SK-N-SH treated with all-trans-retinoic acid at 6 μM for 48 hours (cell line): ENCODE measurements around the gene SAMD8.
"Not testable (repeated sequence)": the region's sequence is repeated elsewhere in the genome, so short reads cannot be mapped to it uniquely, and the experiment has no call there.

Experiments used
- ATAC-seq: fragments of 200-7000 bp; cut with Tn5 transposase; 3 replicates; pipeline ENCODE4 v1.9.1; 2020; ENCODE audit warnings: mild to moderate bottlenecking, moderate library complexity
- ARNTL ChIP-seq: fragments of 450-650 bp; formaldehyde crosslinking; IDR thresholded peaks from 2 replicates; pipeline ENCODE4 v1.5.0; 2020; ENCODE audit warnings: low read depth, mild to moderate bottlenecking, moderate library complexity, borderline replicate concordance
- BACH2 ChIP-seq: fragments of 250-450 bp; sonication (Bioruptor Pico); IDR thresholded peaks from 2 replicates; pipeline ENCODE4 v1.9.0; 2021; ENCODE audit warnings: mild to moderate bottlenecking, borderline replicate concordance
- CREB5 ChIP-seq: fragments of 250-450 bp; sonication (Bioruptor Pico); IDR thresholded peaks from 2 replicates; pipeline ENCODE4 v1.5.1; 2020; ENCODE audit warnings: low read depth, mild to moderate bottlenecking, moderate library complexity
- CSDC2 ChIP-seq: fragments of 250-450 bp; sonication (Bioruptor Pico); IDR thresholded peaks from 2 replicates; pipeline ENCODE4 v1.5.0; 2020; ENCODE audit warnings: mild to moderate bottlenecking, moderate library complexity
- ESRRG ChIP-seq: fragments of 250-450 bp; sonication (Bioruptor Pico); IDR thresholded peaks from 2 replicates; pipeline ENCODE4 v1.6.1; 2021; ENCODE audit warnings: mild to moderate bottlenecking
- GLIS3 ChIP-seq: fragments of 250-450 bp; sonication (Bioruptor Pico); IDR thresholded peaks from 2 replicates; pipeline ENCODE4 v1.5.0; 2020; ENCODE audit warnings: mild to moderate bottlenecking, moderate library complexity
- ISL1 ChIP-seq: fragments of 250-450 bp; sonication (Bioruptor Pico); IDR thresholded peaks from 2 replicates; pipeline ENCODE4 v2.1.2; 2022; ENCODE audit warnings: mild to moderate bottlenecking, moderate library complexity
- OSR1 ChIP-seq: fragments of 250-450 bp; sonication (Bioruptor Pico); IDR thresholded peaks from 2 replicates; pipeline ENCODE4 v1.8.0; 2022; ENCODE audit warnings: moderate library complexity, mild to moderate bottlenecking, inconsistent platforms
- PPARA ChIP-seq: fragments of 250-450 bp; sonication (Bioruptor Pico); IDR thresholded peaks from 2 replicates; pipeline ENCODE4 v1.5.0; 2020; ENCODE audit warnings: mild to moderate bottlenecking, borderline replicate concordance
- RARB ChIP-seq: fragments of 250-450 bp; sonication (Bioruptor Pico); IDR thresholded peaks from 2 replicates; pipeline ENCODE4 v1.8.0; 2021; ENCODE audit warnings: mild to moderate bottlenecking, moderate library complexity
- SNAI2 ChIP-seq: fragments of 250-450 bp; sonication (Bioruptor Pico); IDR thresholded peaks from 2 replicates; pipeline ENCODE4 v1.5.0; 2020; ENCODE audit warnings: mild to moderate bottlenecking, moderate library complexity
- TCF4 ChIP-seq: fragments of 250-450 bp; sonication (Bioruptor Pico); IDR thresholded peaks from 2 replicates; pipeline ENCODE4 v1.8.0; 2021; ENCODE audit warnings: mild to moderate bottlenecking, moderate library complexity, borderline replicate concordance
- TOX ChIP-seq: fragments of 250-450 bp; sonication (Bioruptor Pico); IDR thresholded peaks from 2 replicates; pipeline ENCODE4 v1.8.0; 2021; ENCODE audit warnings: mild to moderate bottlenecking, moderate library complexity, borderline replicate concordance
- ZC3H10 ChIP-seq: fragments of 250-450 bp; sonication (Bioruptor Pico); IDR thresholded peaks from 2 replicates; pipeline ENCODE4 v1.5.1; 2021; ENCODE audit warnings: mild to moderate bottlenecking, moderate library complexity
- ZFP3 ChIP-seq: fragments of 250-450 bp; sonication (Bioruptor Pico); IDR thresholded peaks from 2 replicates; pipeline ENCODE4 v1.5.0; 2020; ENCODE audit warnings: mild to moderate bottlenecking, moderate library complexity
- ZFP30 ChIP-seq: fragments of 450-650 bp; formaldehyde crosslinking; IDR thresholded peaks from 2 replicates; pipeline ENCODE4 v1.5.0; 2022; ENCODE audit warnings: mild to moderate bottlenecking, moderate library complexity
- ZNF565 ChIP-seq: fragments of 450-650 bp; formaldehyde crosslinking; conservative IDR thresholded peaks from 2 replicates; pipeline ENCODE4 v1.5.0; 2020; ENCODE audit warnings: low read depth, mild to moderate bottlenecking, moderate library complexity
- ZNF70 ChIP-seq: fragments of 450-650 bp; formaldehyde crosslinking; IDR thresholded peaks from 2 replicates; pipeline ENCODE4 v1.5.0; 2020; ENCODE audit warnings: mild to moderate bottlenecking, moderate library complexity
- ZNF8 ChIP-seq: fragments of 450-650 bp; formaldehyde crosslinking; IDR thresholded peaks from 2 replicates; pipeline ENCODE4 v1.5.0; 2020; ENCODE audit warnings: mild to moderate bottlenecking, moderate library complexity
- TF ChIP-seq, protein P1 (sequence below): fragments of 250-450 bp; sonication (Bioruptor Pico); IDR thresholded peaks from 2 replicates; pipeline ENCODE4 v1.8.0; 2020; ENCODE audit warnings: mild to moderate bottlenecking, moderate library complexity, borderline replicate concordance
- TF ChIP-seq, protein P2 (sequence below): fragments of 250-450 bp; sonication (Bioruptor Pico); IDR thresholded peaks from 2 replicates; pipeline ENCODE4 v1.5.0; 2020; ENCODE audit warnings: mild to moderate bottlenecking, moderate library complexity
- TF ChIP-seq, protein P3 (sequence below): fragments of 250-450 bp; sonication (Bioruptor Pico); IDR thresholded peaks from 2 replicates; pipeline ENCODE4 v1.5.1; 2021; ENCODE audit warnings: mild to moderate bottlenecking, moderate library complexity

The SAMD8 gene

DNA sequence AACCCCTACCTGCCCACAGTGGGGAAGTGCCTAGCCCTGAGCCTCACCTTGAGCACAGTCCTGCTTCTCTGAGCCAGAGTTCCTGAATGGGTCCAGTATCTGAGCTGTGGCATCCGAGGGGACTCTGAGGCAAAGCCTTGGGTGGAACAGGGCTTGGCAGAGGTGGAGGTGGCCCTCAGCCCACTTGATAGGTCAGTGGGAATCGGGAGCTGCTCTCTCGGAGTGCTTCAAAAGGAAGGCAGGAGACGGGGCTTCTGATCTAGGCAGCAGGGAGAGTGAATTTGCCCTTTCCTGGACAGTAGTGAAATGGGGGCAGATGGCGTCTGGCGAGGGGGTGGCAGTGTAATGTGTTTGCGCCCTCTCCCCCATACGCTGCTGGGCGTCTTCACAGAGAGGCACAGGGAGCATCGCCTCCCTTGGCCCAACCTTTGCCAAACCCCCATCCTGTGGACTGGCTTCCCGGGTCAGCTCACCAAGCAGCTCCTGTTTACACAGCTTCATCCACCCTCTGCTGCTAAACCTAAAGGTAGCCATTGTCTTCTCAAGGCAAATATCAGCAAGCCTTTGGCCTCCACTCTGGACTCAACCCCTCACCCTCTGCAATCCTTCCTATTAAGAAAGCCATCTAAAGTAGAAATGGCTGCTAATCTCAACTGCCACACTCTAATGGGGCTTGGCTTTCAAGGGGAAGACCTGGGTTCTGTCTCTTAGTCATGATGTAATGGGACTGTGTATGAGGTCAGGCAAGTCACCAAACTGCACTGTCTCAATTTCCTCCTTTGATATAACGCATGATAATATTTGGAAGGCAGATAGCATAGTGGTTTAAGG, 78.0 kb downstream of the SAMD8 start:
- no peak for ATAC-seq
- TF ChIP-seq ZFP30 (no peak), ZNF70 (CRISPR knock-in tag) (no peak), GLIS3 (CRISPR knock-in tag) (no peak), CREB5 (no peak), ESRRG (no peak), ZFP3 (CRISPR knock-in tag) (no peak), OSR1 (CRISPR knock-in tag) (no peak), BACH2 (CRISPR knock-in tag) (no peak), ZNF565 (CRISPR knock-in tag) (no peak), ARNTL (no peak), ISL1 (CRISPR knock-in tag) (no peak), PPARA (CRISPR knock-in tag) (no peak), TOX (CRISPR knock-in tag) (no peak), CSDC2 (CRISPR knock-in tag) (no peak)
- TF ChIP-seq, protein P1, sequence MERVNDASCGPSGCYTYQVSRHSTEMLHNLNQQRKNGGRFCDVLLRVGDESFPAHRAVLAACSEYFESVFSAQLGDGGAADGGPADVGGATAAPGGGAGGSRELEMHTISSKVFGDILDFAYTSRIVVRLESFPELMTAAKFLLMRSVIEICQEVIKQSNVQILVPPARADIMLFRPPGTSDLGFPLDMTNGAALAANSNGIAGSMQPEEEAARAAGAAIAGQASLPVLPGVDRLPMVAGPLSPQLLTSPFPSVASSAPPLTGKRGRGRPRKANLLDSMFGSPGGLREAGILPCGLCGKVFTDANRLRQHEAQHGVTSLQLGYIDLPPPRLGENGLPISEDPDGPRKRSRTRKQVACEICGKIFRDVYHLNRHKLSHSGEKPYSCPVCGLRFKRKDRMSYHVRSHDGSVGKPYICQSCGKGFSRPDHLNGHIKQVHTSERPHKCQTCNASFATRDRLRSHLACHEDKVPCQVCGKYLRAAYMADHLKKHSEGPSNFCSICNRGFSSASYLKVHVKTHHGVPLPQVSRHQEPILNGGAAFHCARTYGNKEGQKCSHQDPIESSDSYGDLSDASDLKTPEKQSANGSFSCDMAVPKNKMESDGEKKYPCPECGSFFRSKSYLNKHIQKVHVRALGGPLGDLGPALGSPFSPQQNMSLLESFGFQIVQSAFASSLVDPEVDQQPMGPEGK (CRISPR knock-in tag): no peak
- TF ChIP-seq, protein P2, sequence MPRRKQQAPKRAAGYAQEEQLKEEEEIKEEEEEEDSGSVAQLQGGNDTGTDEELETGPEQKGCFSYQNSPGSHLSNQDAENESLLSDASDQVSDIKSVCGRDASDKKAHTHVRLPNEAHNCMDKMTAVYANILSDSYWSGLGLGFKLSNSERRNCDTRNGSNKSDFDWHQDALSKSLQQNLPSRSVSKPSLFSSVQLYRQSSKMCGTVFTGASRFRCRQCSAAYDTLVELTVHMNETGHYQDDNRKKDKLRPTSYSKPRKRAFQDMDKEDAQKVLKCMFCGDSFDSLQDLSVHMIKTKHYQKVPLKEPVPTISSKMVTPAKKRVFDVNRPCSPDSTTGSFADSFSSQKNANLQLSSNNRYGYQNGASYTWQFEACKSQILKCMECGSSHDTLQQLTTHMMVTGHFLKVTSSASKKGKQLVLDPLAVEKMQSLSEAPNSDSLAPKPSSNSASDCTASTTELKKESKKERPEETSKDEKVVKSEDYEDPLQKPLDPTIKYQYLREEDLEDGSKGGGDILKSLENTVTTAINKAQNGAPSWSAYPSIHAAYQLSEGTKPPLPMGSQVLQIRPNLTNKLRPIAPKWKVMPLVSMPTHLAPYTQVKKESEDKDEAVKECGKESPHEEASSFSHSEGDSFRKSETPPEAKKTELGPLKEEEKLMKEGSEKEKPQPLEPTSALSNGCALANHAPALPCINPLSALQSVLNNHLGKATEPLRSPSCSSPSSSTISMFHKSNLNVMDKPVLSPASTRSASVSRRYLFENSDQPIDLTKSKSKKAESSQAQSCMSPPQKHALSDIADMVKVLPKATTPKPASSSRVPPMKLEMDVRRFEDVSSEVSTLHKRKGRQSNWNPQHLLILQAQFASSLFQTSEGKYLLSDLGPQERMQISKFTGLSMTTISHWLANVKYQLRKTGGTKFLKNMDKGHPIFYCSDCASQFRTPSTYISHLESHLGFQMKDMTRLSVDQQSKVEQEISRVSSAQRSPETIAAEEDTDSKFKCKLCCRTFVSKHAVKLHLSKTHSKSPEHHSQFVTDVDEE (CRISPR knock-in tag): no peak

GRCh38 chr10:75191821-75192568, 80.5 kb downstream of the SAMD8 start:
- TF ChIP-seq ISL1 (CRISPR knock-in tag) (0 out of 2 replicates have a peak, but pooled peaks have one; percentile 21), TCF4 (CRISPR knock-in tag) (no peak)
- TF ChIP-seq, all 23 proteins: peak for 1
- peak; percentile 80 for ATAC-seq

GRCh38 chr10:75194625-75195024, 83.2 kb downstream of the SAMD8 start:
- not testable (repeated sequence) for ATAC-seq

GRCh38 chr10:75195035-75195763, 83.7 kb downstream of the SAMD8 start:
- TF ChIP-seq ISL1 (CRISPR knock-in tag) (peak; percentile 50; the same call in 1 of the 2 replicates), ZC3H10 (CRISPR knock-in tag) (no peak)
- peak; percentile 34; the same call in 2 of the 3 replicates for ATAC-seq

- TF ChIP-seq, protein P3, sequence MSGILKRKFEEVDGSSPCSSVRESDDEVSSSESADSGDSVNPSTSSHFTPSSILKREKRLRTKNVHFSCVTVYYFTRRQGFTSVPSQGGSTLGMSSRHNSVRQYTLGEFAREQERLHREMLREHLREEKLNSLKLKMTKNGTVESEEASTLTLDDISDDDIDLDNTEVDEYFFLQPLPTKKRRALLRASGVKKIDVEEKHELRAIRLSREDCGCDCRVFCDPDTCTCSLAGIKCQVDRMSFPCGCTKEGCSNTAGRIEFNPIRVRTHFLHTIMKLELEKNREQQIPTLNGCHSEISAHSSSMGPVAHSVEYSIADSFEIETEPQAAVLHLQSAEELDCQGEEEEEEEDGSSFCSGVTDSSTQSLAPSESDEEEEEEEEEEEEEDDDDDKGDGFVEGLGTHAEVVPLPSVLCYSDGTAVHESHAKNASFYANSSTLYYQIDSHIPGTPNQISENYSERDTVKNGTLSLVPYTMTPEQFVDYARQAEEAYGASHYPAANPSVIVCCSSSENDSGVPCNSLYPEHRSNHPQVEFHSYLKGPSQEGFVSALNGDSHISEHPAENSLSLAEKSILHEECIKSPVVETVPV (CRISPR knock-in tag): no peak
- TF ChIP-seq PPARA (CRISPR knock-in tag) (no peak), RARB (CRISPR knock-in tag) (no peak), ZC3H10 (CRISPR knock-in tag) (no peak), ZFP3 (CRISPR knock-in tag) (no peak), TOX (CRISPR knock-in tag) (no peak), ZFP30 (no peak), ARNTL (no peak), GLIS3 (CRISPR knock-in tag) (no peak), SNAI2 (no peak), TCF4 (CRISPR knock-in tag) (no peak), ZNF565 (CRISPR knock-in tag) (no peak), BACH2 (CRISPR knock-in tag) (no peak), ESRRG (no peak), ZNF70 (CRISPR knock-in tag) (no peak), ISL1 (CRISPR knock-in tag) (no peak), ZNF8 (CRISPR knock-in tag) (no peak)
- TF ChIP-seq, protein P1 (CRISPR knock-in tag): no peak
- no peak for ATAC-seq
Measured at GRCh38 chr10:75197066-75197465, 85.6 kb downstream of the SAMD8 start.
